RCC 7860 (cell line): ENCODE data around the gene NCDN.
A peak's percentile ranks its signal among the peaks of the same experiment; 100 is the strongest.
"Not testable (repeated sequence)": the region's sequence is repeated elsewhere in the genome, so short reads cannot be mapped to it uniquely, and the experiment has no call there.

Experiments used
- DNase-seq: peaks from one replicate; pipeline ENCODE4 v3.0.0-alpha.2; 2015; ENCODE audit warnings: low spot score
- FAIRE-seq: peaks from 2 replicates; lab custom pipeline; 2012; peaks lifted over from hg19 to GRCh38; lab: Jason Lieb, UNC

NCDN gene

DNA sequence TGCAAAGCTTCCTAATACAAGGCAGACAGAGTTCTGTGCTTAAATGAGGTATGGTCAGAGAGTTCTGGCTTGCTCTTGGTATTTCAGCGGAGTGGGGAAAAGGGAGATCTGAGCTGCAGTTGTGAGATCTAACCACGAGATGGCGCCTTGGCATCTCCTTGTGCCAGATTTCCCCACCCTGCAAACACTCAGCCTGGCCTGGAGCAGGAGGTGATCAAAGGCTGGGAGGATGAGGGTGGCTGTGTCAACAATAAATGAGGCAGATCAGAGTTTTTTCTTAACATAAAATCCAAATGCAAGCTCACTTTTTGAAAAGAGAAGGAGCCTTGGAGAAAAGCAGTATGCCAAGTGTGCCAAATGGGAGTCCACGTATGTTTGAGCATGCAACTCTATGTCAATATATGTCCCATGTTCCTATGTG is 11.4 kb downstream of the NCDN start:
- FAIRE-seq (peak; percentile 33), DNase-seq (peak; percentile 55)

DNA sequence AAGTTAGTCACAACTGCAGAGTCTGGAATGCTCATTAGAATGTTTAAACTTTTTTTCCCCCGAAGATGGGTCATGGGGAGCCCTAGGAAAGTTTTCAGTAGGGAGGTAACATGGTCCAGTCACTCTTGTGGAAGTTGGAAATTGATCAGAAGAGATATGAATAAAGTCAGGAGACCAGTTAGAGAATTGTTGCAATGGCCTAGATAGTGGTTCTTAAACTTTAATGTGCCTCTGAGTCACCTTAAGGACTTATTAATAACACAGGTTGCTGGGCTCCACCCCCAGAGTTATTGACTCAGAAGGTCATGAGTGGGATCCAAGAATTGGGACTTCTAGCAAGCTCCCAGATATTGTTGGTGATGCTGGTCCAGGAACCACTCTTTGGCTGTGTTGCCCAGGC is 12.3 kb downstream of the NCDN start:
- DNase-seq = no peak
- no peak for FAIRE-seq

DNA sequence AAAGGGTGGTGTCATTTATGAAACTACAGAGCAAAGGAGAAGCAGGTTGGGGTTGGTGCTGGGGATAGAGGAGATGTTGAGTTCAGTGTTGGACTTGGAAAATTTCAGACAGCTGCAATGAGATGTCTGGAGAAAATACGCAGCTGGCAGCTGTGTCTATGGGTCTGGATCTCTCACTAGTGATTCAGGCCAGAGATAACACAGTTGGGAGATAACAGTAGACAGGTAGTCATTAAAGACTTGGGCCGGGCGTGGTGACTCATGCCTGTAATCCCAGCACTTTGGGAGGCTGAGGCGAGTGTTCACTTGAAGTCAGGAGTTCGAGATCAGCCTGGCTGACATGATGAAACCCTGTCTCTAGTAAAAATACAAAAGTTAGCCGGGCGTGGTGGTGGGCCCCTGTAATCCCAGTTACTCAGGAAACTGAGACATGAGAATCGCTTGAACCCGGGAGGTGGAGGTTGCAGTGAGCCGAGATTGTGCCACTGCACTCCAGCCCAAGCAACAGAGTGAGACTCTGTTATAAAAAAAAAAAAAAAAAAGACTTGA is 13.1 kb downstream of the NCDN start:
- no peak for FAIRE-seq
- no peak for DNase-seq

DNA sequence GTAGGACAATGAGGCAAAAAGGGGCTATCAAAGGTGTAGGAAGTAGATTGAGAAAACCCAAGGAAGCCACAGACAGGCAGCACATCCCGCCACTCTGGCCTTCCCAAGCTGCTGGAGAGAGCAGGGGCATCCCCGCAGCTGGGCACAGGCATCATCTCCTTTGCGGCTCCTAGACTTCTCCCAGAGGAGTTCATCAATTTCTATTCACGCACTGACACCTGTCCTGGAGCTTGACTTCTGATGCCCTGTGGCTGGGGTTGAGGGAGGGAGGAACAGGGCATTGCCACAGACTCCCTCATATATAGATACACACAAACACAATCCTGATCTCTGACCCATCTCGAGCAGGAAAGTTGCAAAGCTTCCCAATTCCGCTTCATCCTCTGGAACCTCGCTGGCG is 13.7 kb downstream of the NCDN start:
- DNase-seq = no peak

DNA sequence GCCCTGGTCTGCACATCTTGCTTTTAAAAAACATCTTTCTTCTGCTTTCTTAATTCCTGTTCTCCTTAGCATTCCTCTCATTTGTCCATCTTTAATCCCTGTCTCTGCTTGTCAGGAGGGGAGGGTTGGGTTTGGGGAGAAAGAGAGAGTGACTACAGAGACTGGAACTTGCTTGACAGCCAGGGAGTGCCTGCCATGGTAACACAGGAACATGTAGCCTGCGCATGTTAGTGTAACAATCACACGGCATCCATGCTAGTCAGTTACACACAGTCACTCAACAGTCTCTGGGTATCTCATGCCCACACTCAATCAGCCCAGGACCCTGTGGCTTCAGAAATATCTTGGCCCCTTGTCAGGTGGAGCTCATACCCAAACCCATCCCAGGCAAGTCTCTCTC is 14.7 kb downstream of the NCDN start:
- FAIRE-seq (no peak), DNase-seq (no peak)

More for the DNA sequence above, 13.7 kb downstream of the NCDN start:
- no peak for FAIRE-seq

DNA sequence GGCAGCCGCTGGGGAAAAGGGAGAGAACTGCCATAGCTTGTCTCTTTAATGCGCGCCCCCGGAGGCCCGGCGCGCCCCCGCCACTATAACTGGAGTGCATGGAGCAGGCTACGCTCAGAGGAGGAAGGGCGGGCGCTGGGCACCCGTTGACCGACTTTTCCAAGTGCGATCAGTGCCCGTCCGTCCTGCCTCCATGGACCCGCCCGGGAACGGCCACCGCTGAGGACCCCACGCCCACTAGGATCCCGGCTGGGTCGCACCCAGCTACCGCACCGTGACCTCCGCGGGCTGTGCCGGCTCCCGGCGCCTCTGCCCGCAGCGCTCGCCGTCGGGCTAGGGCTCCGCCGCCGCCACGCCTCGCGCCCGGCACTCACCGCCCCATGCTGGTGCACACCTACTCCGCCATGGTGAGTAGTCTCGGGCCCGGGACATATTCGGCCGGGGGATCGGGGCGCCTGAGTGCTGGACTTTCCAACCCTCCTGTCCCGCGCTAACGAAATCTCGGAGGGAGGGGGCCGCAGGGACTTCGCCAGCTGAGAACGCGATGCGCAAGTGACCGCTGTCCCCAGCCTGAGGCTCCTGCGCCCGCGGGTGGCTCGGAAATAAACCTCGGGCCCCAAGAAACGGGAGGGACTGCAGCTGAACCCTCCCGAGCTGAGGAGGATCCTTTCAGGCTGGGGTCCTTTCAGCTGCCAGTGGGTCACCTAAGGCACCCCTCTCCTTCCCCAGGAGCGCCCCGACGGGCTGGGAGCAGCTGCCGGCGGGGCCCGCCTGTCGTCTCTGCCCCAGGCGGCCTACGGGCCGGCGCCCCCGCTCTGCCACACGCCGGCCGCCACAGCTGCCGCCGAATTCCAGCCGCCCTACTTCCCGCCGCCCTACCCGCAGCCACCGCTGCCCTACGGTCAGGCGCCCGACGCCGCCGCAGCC is 15.9 kb downstream of the NCDN start, which contains the start of gene TFAP2E:
TSS of gene TFAP2E (plus strand) at position 117 of the 927 bp plus-strand sequence. CDS start at position 381, 264 bp downstream.
- FAIRE-seq = no peak
- no peak for DNase-seq

DNA sequence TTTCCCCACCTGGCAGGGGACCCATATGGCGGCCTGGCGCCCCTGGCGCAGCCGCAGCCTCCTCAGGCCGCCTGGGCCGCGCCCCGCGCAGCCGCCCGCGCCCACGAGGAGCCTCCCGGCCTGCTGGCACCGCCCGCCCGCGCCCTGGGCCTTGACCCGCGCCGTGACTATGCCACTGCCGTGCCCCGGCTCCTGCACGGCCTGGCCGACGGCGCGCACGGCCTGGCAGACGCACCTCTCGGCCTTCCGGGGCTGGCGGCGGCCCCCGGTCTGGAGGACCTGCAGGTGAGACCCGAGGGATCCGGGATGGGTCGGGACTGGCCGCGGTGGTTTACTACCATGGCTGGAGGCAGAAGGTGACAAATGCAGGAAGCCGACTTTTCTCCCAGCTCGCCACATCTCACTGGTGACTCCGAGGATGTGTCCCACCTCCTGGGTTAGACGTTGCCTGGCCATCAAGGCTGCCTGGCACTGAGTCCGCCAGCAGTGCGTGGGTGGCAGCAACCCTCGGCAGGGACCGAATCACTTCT is 16.6 kb downstream of the NCDN start:
- DNase-seq = no peak

DNA sequence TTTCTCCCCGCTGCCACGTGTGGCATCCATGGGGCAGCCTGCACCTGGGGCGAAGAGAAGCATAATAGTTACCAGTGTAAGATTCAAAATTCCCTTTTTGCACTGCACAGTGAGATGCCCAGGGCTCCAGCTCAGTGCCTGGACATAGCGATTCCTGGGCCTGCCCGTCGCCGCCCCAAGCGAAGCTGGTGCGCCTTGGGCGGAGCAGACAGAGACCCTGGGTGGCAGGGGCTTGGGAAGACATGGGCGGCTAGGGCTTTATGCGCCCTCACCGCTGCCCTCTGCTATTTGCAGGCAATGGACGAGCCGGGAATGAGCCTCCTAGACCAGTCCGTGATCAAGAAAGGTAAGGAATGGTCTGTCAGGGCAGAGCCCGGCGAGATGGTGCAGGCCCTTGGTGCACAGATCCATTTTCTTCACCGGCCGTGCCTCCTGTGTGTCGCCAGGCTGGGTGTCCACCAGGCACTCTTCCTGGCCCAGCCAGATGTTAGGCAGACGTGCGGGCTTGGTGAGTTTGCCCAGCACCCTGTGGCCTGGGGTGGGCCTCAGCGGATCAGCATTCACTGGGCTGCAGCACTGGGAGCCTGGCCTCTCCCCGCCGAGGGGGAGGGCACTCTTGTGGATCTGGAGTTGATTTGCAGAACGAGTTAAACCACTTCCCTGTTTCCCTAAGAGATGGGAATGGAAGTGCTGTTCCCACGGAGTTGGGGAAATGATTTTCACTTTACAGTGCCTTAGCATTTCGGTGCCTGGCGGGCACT is 17.2 kb downstream of the NCDN start:
- FAIRE-seq (no peak), DNase-seq (no peak)

More for the DNA sequence above, 16.6 kb downstream of the NCDN start:
- FAIRE-seq = no peak

DNA sequence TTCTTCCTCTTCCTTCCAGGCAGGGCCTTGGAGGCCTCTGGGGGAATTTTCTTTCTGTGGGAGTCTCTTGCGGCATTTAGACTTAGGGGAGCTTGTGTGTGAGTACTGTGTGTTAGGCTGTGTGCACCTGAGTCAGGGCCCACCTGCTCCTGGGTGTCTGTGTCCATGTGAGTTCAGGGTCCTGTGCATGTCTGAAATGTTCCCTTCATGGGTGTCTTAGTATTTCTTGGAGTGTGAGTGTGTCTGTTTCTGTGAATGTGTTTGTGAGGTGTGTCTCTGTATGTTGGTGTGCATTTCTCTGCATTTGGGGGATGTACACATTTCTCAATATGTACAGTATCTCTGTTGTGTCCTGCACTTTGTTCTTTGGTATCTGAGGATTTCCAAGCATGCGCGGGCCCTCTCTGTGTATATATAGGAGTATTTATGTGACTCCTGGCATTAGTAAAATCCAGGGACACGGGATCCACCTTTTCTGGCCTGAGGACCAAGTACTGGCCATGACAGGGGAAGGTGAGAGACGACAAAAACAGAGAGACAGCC is 17.9 kb downstream of the NCDN start:
- no peak for FAIRE-seq
- no peak for DNase-seq

DNA sequence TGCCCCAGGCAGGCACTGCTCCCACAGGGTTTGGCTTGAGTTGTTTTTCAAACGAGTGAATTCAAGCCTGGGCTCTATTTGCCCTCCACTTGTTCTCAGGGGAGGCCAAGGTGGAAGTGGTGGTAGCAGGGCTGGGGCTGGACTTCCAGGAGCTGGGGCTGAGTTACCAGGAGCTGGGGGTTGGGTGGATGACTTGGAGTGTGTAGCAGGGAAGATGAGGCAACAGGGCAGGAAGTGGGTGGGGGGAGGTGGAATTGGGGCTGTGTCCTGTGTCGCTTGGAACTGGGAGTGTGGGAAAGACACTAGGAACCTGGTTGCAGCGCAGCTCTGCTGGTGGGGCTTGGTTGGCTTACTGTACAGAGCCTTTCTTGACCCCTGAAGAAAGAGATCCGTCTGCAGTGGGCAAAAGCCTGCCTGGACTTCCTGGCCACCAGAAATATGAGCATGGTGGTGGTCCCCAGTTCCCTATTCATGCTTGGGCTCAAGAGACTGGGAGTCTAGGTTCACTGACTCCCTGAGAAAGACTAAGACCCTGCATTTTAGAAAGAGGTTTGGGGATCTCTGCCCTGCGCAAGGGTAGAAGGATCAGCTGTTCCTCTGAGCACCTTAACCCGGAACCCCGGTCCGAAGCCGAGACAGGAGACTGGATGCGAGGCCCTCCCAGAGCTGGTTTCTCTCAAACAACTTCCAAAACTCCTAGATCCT is 18.6 kb downstream of the NCDN start:
- no peak for DNase-seq
- FAIRE-seq = no peak

DNA sequence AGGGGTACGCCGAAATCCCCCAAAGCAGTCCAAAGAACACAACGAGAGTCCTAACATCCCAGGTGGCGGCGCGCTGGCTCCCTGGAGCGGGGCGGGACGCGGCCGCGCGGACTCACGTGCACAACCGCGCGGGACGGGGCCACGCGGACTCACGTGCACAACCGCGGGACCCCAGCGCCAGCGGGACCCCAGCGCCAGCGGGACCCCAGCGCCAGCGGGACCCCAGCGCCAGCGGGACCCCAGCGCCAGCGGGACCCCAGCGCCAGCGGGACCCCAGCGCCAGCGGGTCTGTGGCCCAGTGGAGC is 19.1 kb downstream of the NCDN start:
- DNase-seq, FAIRE-seq: not testable (repeated sequence)

DNA sequence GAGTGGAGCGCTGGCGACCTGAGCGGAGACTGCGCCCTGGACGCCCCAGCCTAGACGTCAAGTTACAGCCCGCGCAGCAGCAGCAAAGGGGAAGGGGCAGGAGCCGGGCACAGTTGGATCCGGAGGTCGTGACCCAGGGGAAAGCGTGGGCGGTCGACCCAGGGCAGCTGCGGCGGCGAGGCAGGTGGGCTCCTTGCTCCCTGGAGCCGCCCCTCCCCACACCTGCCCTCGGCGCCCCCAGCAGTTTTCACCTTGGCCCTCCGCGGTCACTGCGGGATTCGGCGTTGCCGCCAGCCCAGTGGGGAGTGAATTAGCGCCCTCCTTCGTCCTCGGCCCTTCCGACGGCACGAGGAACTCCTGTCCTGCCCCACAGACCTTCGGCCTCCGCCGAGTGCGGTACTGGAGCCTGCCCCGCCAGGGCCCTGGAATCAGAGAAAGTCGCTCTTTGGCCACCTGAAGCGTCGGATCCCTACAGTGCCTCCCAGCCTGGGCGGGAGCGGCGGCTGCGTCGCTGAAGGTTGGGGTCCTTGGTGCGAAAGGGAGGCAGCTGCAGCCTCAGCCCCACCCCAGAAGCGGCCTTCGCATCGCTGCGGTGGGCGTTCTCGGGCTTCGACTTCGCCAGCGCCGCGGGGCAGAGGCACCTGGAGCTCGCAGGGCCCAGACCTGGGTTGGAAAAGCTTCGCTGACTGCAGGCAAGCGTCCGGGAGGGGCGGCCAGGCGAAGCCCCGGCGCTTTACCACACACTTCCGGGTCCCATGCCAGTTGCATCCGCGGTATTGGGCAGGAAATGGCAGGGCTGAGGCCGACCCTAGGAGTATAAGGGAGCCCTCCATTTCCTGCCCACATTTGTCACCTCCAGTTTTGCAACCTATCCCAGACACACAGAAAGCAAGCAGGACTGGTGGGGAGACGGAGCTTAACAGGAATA is 19.7 kb downstream of the NCDN start:
- no peak for DNase-seq

DNA sequence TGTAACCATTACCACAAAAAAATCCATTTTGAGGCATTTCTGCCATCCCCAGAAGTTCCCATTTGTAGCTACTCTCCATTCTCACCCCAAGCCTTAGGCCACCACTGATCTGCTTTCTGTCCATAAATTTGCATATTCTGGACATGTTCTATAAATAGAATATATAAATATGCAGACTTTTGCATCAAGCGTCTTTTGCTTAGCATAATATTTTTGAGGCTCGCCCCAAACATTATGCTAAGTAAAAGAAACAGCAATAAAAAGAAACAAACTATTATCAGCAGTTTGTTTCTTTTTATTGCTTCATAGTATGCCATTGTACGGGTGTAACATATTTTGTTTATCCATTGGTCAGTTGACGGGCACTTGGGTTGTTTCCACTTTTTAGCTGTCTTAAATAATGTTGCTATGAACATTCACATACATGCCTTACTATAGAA is 23.4 kb downstream of the NCDN start:
- FAIRE-seq = no peak
- no peak for DNase-seq

More for the DNA sequence above, 19.7 kb downstream of the NCDN start:
- no peak for FAIRE-seq

DNA sequence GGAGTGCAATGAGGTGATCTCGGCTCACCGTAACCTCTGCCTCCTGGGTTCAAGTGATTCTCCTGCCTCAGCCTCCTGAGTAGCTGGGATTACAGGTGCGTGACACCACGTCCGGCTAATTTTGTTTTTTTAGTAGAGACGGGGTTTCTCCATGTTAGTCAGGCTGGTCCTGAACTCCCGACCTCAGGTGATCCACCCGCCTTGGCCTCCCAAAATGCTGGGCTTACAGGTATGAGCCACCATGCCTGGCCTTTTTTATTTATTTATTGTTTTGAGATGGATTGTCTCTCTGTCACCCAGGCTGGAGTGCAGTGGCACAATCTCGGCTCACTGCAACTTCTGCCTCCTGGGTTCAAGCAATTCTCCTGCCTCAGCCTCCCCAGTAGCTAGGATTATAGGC is 24.0 kb downstream of the NCDN start:
- DNase-seq, FAIRE-seq: not testable (repeated sequence)

DNA sequence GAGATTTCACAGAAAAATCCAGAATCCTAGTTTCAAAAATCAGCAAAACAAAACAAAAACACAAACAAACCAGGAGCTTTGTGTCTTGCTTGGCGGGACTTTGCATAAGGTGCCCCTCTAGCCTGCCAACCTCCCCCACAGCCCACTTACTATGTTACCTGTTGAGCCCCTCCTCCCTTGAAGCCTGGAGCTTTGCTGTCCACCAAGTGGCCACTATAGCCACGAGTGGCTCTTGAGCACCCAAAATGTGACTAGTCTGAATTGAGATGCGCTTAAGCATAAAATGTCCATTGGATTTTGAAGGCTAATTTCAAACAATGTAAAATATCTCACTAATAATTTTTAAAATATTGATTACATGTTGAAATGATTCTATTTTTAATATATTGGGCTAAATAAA is 27.7 kb downstream of the NCDN start:
- no peak for DNase-seq
- no peak for FAIRE-seq

DNA sequence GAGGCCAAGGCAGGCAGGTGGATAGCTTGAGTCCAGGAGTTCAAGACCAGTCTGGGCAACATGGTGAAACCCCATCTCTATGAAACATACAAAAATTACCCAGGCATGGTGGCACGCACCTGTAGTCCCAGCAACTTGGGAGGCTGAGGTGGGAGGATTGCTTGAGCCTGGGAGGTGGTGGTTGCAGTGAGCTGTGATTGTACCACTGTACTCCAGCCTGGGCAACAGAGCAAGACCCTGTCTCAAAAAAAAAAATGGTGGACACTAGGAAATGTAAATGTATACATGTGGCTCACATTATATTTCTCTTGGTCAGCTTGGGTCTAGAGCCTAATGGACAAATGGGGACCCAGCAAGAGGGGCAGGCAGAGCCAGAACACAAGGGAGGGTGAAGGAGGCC is 28.2 kb downstream of the NCDN start:
- not testable (repeated sequence) for FAIRE-seq

DNA sequence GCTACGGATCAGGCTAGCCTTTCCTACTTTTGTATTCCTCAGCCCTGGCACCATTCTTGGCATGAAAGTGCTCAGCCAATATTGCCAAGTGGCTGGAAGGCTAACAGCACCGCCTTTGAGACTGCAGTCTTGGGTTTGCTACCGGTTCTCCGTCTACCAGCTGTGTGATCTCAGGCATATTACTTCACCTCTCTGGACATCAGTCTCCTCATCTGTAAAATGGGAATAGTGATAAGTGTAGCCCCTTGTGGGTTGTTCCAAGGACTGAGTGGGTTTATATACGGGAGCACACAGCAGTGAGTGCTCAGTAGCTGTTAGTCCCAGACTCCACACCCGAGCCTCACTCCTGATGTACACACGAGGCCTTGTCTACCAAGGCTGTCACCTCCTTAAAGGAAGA is 29.2 kb downstream of the NCDN start:
- FAIRE-seq = no peak
- no peak for DNase-seq

More for the DNA sequence above, 28.2 kb downstream of the NCDN start:
- DNase-seq = not testable (repeated sequence)

DNA sequence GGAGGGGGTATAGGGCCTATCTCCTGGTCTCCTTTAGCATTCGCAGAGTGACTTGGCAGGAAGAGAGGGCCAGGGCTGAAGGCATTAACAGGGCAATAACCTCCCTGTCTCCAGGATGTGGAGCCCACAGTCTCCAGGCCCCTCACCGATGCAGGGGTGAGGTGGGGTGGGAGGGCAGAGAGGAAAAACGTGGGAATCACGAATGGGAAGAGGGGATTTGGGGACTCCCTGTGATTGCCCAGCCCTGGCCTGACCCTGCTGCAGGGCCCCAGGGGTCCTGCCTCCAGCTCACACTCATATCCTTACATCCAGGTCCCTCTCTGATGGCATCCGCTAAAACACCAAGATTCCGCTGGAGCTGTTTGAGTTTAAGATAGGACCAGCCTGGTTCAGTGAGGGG is 30.1 kb downstream of the NCDN start:
- FAIRE-seq = no peak
- no peak for DNase-seq

DNA sequence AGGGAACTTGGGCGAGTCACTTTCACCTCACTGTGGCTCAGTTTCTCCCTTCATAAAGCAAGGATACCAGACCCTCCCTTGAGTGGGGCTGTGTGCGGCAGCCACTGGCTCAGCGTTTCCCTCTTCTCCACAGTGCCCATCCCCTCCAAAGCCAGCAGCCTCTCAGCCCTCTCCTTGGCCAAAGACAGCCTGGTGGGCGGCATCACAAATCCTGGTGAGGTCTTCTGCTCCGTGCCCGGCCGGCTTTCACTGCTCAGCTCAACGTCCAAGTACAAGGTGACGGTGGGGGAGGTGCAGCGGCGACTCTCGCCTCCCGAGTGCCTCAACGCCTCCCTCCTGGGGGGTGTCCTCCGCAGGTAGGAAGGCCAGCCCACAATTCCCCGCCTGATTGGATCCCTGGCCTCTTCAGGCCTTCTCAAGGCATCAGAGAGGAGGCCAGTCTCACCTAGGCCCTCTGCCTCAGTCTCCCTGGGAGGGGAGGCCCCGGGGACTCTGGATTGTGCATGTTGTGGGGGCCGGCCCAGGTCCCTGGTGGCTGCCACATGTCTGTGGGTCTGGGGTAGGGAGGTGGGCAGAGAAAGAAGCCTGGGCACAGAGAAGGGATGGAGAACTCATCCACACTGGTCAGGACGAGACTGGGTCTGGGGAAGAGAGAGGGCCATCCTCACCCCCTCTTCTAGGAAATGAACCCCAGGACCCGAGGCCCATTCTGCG is 30.8 kb downstream of the NCDN start:
- DNase-seq (no peak), FAIRE-seq (no peak)
